ENCODE results near the gene MIA.
"Not testable (repeated sequence)": the region's sequence is repeated elsewhere in the genome, so short reads cannot be mapped to it uniquely, and the experiment has no call there.

Gene MIA

DNA sequence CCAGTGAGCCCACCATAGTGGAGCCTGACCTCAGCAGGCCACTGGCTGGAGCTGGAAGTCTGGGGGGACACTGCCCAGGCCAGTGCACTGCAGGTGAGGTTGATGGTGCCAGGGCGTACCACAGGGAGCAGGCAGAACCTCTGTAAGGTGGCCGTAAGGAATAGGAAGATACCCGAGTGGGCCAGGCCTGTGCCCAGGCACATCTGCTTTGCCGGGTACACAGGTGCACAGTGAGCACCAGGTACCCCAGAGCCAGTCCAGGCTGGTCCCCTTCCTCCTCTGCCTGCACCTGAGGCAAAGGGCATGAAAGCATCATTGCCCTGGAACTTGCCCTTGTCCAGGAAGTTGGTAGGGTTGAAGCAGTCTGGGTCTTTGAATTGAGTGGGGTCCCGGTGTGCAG lies 33.2 kb downstream of the MIA start:
- H3K9me3 ChIP-seq (ENCODE audit: control insufficient read depth in 2 of 2, low read length in 2 of 2): no peaks in the 10 kb centered on the region
- no peak overlapping the region for H3K27ac ChIP-seq (ENCODE audit: low read depth in 2 of 2, low read length in 2 of 2)
- no peak overlapping the region for H3K4me3 ChIP-seq (ENCODE audit: low read length in 2 of 2)
- peaks cover 42 to 45% of the 10 kb centered on the region in 2 donors for H3K4me1 ChIP-seq (ENCODE audit: control insufficient read depth in 2 of 2, insufficient read depth in 2 of 2, low read length in 2 of 2)
- no peak overlapping the region for H3K9ac ChIP-seq (ENCODE audit: low read depth in 1 of 2, low read length in 2 of 2)
- no peaks in the 10 kb centered on the region for H3K27me3 ChIP-seq (ENCODE audit: control insufficient read depth in 2 of 2, insufficient read depth in 2 of 2, low read length in 2 of 2)
- H3K36me3 ChIP-seq (ENCODE audit: control insufficient read depth in 2 of 2, insufficient read depth in 2 of 2, low read length in 2 of 2): peaks cover 18 to 28% of the 10 kb centered on the region in 2 donors

DNA sequence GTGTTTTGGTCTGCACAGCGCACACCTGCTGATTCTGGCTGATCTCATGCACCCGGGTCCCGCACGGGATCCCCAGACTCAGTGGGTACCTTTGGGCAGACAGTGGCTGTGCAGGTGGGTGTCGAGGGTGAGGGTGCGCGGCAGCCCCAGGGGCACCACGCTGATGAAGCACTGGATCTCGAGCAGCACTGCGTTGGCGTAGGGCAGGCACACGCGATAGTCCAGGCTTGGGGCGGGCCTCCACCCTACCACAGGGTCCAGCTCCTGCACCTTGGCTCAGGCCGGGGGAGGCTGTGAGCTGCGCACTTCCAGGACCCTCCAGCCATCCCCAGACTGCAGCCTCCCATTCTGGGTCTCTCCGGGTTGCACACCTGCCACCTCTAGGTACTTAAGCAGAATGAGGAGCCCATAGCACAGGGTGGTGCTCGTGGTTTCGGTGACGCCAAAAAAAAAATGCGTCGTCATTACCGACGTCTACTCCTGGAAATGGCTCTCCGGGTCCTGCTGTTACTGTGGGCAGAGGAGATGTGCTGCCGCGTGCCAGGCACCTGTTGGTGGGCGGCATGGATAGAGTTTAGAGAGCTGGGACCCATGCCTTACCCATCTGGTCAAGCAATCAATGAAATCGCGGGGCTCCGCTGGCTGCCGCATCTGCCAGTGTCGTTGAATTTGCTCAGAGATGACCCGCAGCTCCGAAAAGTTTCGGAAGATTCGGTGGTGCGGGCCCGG lies 34.2 kb downstream of the MIA start:
- Histone ChIP-seq H3K27me3 (ENCODE audit: control insufficient read depth in 2 of 2, insufficient read depth in 2 of 2, low read length in 2 of 2) (no peaks in the 10 kb centered on the region), H3K36me3 (ENCODE audit: control insufficient read depth in 2 of 2, insufficient read depth in 2 of 2, low read length in 2 of 2) (peaks cover 18 to 27% of the 10 kb centered on the region in 2 donors), H3K9ac (ENCODE audit: low read depth in 1 of 2, low read length in 2 of 2) (no peak overlapping the region), H3K4me3 (ENCODE audit: low read length in 2 of 2) (no peak overlapping the region), H3K27ac (ENCODE audit: low read depth in 2 of 2, low read length in 2 of 2) (peak overlapping the region in 1 of 2 donors; percentile 35), H3K9me3 (ENCODE audit: control insufficient read depth in 2 of 2, low read length in 2 of 2) (no peaks in the 10 kb centered on the region), H3K4me1 (ENCODE audit: control insufficient read depth in 2 of 2, insufficient read depth in 2 of 2, low read length in 2 of 2) (peaks cover 32 to 35% of the 10 kb centered on the region in 2 donors)

DNA sequence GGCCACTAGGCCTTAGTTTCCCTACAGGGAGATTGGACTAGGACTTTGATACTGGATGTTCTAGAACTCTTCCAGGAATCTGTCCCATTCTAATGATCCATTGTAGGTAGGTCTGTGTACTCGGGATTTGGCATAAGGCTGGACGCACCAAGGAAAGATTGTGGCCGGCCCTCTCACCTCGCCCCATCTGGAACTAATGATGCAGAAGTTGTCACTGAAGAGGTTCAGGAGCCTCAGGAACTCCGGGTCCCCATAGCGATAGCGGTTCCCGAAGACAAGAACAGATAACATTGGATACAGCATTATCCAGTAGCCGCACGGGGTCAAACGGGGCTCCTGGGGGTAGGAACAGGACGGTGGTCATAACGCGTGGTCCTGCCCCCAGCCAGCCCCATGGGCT lies 34.8 kb downstream of the MIA start:
- Histone ChIP-seq H3K27ac (ENCODE audit: low read depth in 2 of 2, low read length in 2 of 2) (peak overlapping the region in 1 of 2 donors; percentile 35), H3K36me3 (ENCODE audit: control insufficient read depth in 2 of 2, insufficient read depth in 2 of 2, low read length in 2 of 2) (peaks cover 18 to 23% of the 10 kb centered on the region in 2 donors)

DNA sequence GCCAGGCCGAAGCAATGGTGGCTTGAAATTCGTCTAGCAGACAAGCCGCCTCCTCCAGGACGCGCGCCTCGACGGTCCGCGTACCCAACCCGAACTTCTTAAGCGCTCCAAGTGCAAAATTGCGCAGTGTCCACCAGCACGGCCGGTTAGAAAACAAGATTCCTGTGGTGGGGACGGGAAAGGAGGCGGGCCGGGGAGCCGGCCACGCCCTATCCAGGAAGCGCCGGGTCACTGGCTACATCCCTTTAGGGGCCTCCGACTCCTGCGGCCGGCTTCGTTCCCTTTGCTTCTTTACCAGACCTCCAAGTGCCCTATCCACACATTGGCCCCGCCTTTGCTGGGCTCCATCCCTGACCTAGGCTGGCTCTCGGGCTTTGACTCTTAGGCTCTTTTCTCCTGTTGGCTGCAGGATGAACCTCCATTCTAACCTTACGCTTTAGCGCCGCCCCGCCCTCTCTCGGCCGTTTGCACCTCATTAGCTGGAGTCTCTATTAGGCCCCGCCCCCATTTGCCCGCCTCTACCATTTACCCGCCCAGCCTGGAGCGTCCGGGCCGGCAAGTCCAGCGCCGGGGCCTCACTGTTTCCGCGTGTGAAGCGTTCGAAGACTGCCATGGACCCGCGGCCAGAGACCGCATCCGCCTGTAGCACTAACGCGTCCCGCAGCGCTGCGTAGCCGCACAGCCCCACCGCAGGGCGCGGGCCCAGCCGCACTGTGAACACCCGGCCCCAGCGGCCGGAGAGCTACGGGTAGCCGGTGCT lies 35.5 kb downstream of the MIA start:
- H3K4me3 ChIP-seq (ENCODE audit: low read length in 2 of 2): peak overlapping the region; percentile 56 to 68
- H3K4me1 ChIP-seq (ENCODE audit: control insufficient read depth in 2 of 2, insufficient read depth in 2 of 2, low read length in 2 of 2): peaks cover 19 to 22% of the 10 kb centered on the region in 2 donors
- H3K36me3 ChIP-seq (ENCODE audit: control insufficient read depth in 2 of 2, insufficient read depth in 2 of 2, low read length in 2 of 2): peaks cover 18 to 23% of the 10 kb centered on the region in 2 donors
- not testable (repeated sequence) for H3K9me3 ChIP-seq (ENCODE audit: control insufficient read depth in 2 of 2, low read length in 2 of 2); H3K27me3 ChIP-seq (ENCODE audit: control insufficient read depth in 2 of 2, insufficient read depth in 2 of 2, low read length in 2 of 2)
- peak overlapping the region; percentile 55 to 68 for H3K27ac ChIP-seq (ENCODE audit: low read depth in 2 of 2, low read length in 2 of 2)
- H3K9ac ChIP-seq (ENCODE audit: low read depth in 1 of 2, low read length in 2 of 2): peak overlapping the region in 1 of 2 donors; percentile 59

More for the DNA sequence above, 34.8 kb downstream of the MIA start:
- Histone ChIP-seq H3K27me3 (ENCODE audit: control insufficient read depth in 2 of 2, insufficient read depth in 2 of 2, low read length in 2 of 2) (no peaks in the 10 kb centered on the region), H3K9me3 (ENCODE audit: control insufficient read depth in 2 of 2, low read length in 2 of 2) (no peaks in the 10 kb centered on the region), H3K9ac (ENCODE audit: low read depth in 1 of 2, low read length in 2 of 2) (no peak overlapping the region), H3K4me1 (ENCODE audit: control insufficient read depth in 2 of 2, insufficient read depth in 2 of 2, low read length in 2 of 2) (peaks cover 26 to 28% of the 10 kb centered on the region in 2 donors), H3K4me3 (ENCODE audit: low read length in 2 of 2) (peak overlapping the region in 1 of 2 donors; percentile 56)

DNA sequence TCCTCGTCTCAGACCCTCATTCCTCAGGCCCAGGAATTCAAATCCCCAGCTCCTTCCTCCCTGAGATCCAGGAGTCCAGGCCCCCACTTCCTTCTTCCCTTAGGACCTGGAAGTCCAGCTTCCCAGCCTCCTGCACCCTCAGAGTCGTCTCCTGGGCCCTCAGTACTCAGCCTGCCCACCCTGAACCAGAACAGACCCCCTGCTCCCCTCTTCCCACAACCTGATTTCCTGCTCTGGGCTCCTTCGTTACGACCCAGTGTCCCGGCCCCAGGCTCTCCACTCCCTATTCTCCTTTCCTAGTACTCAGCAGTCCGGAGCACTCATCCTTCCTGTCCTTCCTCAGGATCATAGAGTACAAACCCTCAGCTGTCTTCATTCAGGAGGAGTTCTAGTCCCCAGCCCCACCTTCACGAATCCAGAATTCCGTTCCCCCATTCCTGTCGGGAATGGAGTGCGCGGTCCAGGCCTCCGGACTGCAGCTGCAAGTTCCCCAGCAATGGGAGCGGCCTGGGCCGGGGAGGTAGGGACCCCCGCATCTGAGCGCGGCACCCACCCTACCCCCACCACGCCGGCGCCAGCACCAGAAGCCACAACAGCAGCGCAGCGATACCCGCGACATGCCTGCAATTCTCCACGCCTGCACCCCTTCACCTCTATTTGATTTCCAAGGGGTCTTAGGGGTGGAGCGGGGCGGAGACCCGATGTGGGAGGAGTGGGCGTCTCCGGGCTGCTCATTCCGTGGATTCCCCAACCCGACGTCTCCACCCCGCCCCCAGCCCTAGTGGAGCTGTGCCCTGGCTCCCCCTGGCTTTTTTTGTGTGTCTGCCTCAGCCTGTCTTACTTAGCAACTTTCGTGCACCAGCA lies 36.4 kb downstream of the MIA start:
- Histone ChIP-seq H3K27ac (ENCODE audit: low read depth in 2 of 2, low read length in 2 of 2) (peak overlapping the region; percentile 55 to 68), H3K27me3 (ENCODE audit: control insufficient read depth in 2 of 2, insufficient read depth in 2 of 2, low read length in 2 of 2) (no peaks in the 10 kb centered on the region), H3K9ac (ENCODE audit: low read depth in 1 of 2, low read length in 2 of 2) (peak overlapping the region in 1 of 2 donors; percentile 59), H3K9me3 (ENCODE audit: control insufficient read depth in 2 of 2, low read length in 2 of 2) (no peaks in the 10 kb centered on the region), H3K36me3 (ENCODE audit: control insufficient read depth in 2 of 2, insufficient read depth in 2 of 2, low read length in 2 of 2) (peaks cover 18 to 21% of the 10 kb centered on the region in 2 donors), H3K4me3 (ENCODE audit: low read length in 2 of 2) (peak overlapping the region; percentile 44 to 48), H3K4me1 (ENCODE audit: control insufficient read depth in 2 of 2, insufficient read depth in 2 of 2, low read length in 2 of 2) (peaks cover 11 to 15% of the 10 kb centered on the region in 2 donors)

DNA sequence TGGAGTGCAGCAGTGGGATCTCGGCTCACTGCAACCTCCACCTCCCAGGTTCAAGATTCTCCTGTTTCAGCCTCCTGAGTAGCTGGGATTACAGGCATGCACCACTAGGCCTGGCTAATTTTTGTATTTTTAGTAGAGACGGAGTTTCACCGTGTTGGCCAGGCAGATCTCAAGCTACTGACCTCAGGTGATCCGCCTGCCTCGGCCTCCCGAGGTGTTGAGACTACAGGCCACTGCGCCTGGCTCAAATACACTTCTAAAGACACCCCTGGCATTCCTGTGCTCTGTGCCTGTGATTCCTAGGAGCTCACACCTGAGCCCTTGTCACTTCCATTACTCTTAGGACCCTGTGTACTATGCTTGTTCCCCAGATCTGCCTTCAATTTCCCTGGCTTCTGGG lies 37.2 kb downstream of the MIA start:
- not testable (repeated sequence) for H3K9ac ChIP-seq (ENCODE audit: low read depth in 1 of 2, low read length in 2 of 2); H3K4me3 ChIP-seq (ENCODE audit: low read length in 2 of 2); H3K4me1 ChIP-seq (ENCODE audit: control insufficient read depth in 2 of 2, insufficient read depth in 2 of 2, low read length in 2 of 2); H3K9me3 ChIP-seq (ENCODE audit: control insufficient read depth in 2 of 2, low read length in 2 of 2); H3K27me3 ChIP-seq (ENCODE audit: control insufficient read depth in 2 of 2, insufficient read depth in 2 of 2, low read length in 2 of 2); H3K27ac ChIP-seq (ENCODE audit: low read depth in 2 of 2, low read length in 2 of 2)
- H3K36me3 ChIP-seq (ENCODE audit: control insufficient read depth in 2 of 2, insufficient read depth in 2 of 2, low read length in 2 of 2): peaks cover 13 to 15% of the 10 kb centered on the region in 2 donors

DNA sequence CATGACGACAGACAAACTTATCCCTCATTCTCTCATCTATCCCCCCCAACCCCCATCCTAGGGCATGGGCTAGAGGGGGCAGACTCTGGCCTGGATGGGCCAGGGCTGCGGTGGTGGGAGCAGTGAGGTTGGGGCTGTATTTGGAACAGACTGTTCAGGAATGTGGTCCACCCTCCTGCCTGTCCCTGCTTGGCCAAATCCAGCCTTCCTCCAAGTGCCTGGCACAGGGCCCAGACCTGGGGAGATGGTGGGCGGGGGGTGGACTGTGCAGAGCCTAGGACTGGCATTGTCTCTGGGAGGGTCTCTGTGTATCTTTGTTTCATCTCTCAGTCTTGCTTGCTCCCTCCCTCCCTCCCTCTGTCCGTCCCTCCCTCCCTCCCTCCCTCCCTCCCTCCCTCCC lies 37.9 kb downstream of the MIA start:
- H3K36me3 ChIP-seq (ENCODE audit: control insufficient read depth in 2 of 2, insufficient read depth in 2 of 2, low read length in 2 of 2): peaks cover 7 to 9% of the 10 kb centered on the region in 2 donors
- no peak overlapping the region for H3K4me3 ChIP-seq (ENCODE audit: low read length in 2 of 2)
- no peak overlapping the region for H3K27ac ChIP-seq (ENCODE audit: low read depth in 2 of 2, low read length in 2 of 2)
- peaks cover 5 to 10% of the 10 kb centered on the region in 2 donors for H3K4me1 ChIP-seq (ENCODE audit: control insufficient read depth in 2 of 2, insufficient read depth in 2 of 2, low read length in 2 of 2)
- H3K9me3 ChIP-seq (ENCODE audit: control insufficient read depth in 2 of 2, low read length in 2 of 2): no peaks in the 10 kb centered on the region
- H3K27me3 ChIP-seq (ENCODE audit: control insufficient read depth in 2 of 2, insufficient read depth in 2 of 2, low read length in 2 of 2): no peaks in the 10 kb centered on the region
- H3K9ac ChIP-seq (ENCODE audit: low read depth in 1 of 2, low read length in 2 of 2): no peak overlapping the region

DNA sequence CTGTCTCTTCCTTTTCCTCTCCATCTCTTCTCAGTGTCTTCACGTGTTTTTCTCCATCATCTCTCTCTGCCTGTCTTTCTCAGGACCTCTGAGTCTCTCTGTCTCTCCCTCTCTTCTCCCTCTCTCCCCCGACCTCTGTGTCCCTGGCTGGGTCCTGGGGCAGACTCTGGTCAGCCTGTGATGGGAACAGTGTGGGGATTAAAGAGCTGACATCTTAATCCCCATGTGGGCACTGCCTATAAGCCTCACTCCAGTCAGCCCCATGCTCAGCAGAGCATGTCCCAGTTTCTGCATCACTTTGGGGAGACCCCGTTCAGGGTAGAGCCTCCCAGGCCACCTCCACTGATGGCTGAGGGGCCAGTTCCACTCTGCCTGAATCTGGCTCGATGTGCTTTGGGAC lies 39.9 kb downstream of the MIA start:
- Histone ChIP-seq H3K9me3 (ENCODE audit: control insufficient read depth in 2 of 2, low read length in 2 of 2) (no peaks in the 10 kb centered on the region), H3K4me1 (ENCODE audit: control insufficient read depth in 2 of 2, insufficient read depth in 2 of 2, low read length in 2 of 2) (peaks cover 19 to 21% of the 10 kb centered on the region in 2 donors), H3K27ac (ENCODE audit: low read depth in 2 of 2, low read length in 2 of 2) (no peak overlapping the region), H3K9ac (ENCODE audit: low read depth in 1 of 2, low read length in 2 of 2) (no peak overlapping the region), H3K36me3 (ENCODE audit: control insufficient read depth in 2 of 2, insufficient read depth in 2 of 2, low read length in 2 of 2) (no peaks in the 10 kb centered on the region), H3K27me3 (ENCODE audit: control insufficient read depth in 2 of 2, insufficient read depth in 2 of 2, low read length in 2 of 2) (no peaks in the 10 kb centered on the region), H3K4me3 (ENCODE audit: low read length in 2 of 2) (no peak overlapping the region)

DNA sequence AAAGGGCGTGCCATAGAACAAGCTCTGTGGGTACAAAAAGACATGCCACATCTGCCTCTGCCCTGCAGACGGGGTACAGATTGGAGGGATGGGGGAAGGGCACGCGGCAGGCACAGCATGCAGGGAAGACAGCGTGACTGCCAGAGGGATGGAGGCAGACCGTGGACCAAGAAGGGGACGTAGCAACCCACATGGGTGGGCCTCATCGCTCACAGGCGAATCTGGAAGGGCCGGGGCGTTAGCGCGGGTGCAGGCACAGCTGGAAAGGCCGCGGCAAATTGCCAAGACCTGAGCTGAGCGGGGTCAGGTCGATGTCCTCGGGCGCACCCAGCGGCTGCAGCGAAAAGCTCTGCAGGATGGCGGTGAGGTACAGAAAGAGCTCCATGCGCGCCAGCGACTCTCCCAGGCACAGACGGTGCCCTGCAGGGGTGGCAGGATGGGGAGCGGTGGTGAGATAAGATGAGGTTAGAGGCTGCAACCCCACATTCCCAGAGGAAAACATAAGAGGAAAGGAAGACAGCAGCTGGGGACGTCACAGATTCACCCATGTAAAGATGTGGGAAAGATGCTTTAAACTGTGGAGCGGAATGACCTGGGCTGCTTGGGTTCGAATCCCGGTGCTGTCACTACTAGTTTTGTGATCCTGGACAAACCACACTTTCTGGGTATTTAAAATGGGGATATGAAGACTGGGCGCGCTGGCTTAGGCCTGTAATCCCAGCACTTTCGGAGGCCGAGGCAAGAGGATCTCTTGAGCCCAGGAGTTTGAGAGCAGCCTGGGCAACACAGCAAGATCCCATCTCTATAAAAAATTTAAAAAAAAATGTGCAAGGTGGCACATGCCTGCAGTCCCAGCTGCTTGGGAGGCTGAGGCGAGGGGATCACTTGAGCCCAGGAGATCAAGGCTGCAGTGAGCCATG lies 43.4 kb downstream of the MIA start:
- not testable (repeated sequence) for H3K36me3 ChIP-seq (ENCODE audit: control insufficient read depth in 2 of 2, insufficient read depth in 2 of 2, low read length in 2 of 2); H3K27me3 ChIP-seq (ENCODE audit: control insufficient read depth in 2 of 2, insufficient read depth in 2 of 2, low read length in 2 of 2); H3K9ac ChIP-seq (ENCODE audit: low read depth in 1 of 2, low read length in 2 of 2); H3K9me3 ChIP-seq (ENCODE audit: control insufficient read depth in 2 of 2, low read length in 2 of 2)
- Histone ChIP-seq H3K4me3 (ENCODE audit: low read length in 2 of 2) (peak overlapping the region; percentile 48 to 64), H3K4me1 (ENCODE audit: control insufficient read depth in 2 of 2, insufficient read depth in 2 of 2, low read length in 2 of 2) (peaks cover 11 to 13% of the 10 kb centered on the region in 2 donors), H3K27ac (ENCODE audit: low read depth in 2 of 2, low read length in 2 of 2) (peak overlapping the region; percentile 29 to 43)
